GM23248 (cell line): ENCODE results near the gene HERPUD1. TPM values are rescaled to one million over a fixed set of nuclear protein-coding genes. Genes with fewer than 3 reads are reported as not detected.

Source experiments
- DNase-seq: peaks from one replicate; pipeline ENCODE4 v3.0.0-alpha.2; 2015
- H2AFZ ChIP-seq: fragments of 200-600 bp; sonication (generic); 2 replicates; pipeline ENCODE4 v1.6.1; 2016; ENCODE audit warnings: antibody characterized with exemption
- H3F3A ChIP-seq: fragments of 200-600 bp; sonication (generic); 2 replicates; pipeline ENCODE4 v1.6.1; 2016; ENCODE audit warnings: mild to moderate bottlenecking, antibody characterized with exemption, mixed run types; ENCODE audit not compliant: insufficient read depth
- H3K27ac ChIP-seq: fragments of 200-600 bp; sonication (generic); 2 replicates; pipeline ENCODE4 v1.5.1; 2016; ENCODE audit warnings: mild to moderate bottlenecking
- H3K27me3 ChIP-seq: fragments of 200-600 bp; sonication (generic); replicated peaks from 2 replicates; pipeline ENCODE4 v1.6.1; 2016; ENCODE audit warnings: mild to moderate bottlenecking; ENCODE audit not compliant: insufficient read depth
- H3K36me3 ChIP-seq: fragments of 200-600 bp; sonication (generic); 2 replicates; pipeline ENCODE4 v1.6.1; 2016; ENCODE audit warnings: low read depth, mild to moderate bottlenecking
- H3K4me1 ChIP-seq: fragments of 200-600 bp; sonication (generic); 2 replicates; pipeline ENCODE4 v1.6.1; 2016; ENCODE audit warnings: mild to moderate bottlenecking; ENCODE audit not compliant: insufficient read depth
- H3K4me2 ChIP-seq: fragments of 200-600 bp; sonication (generic); one replicate; pipeline ENCODE4 v1.6.1; 2016; ENCODE audit warnings: mild to moderate bottlenecking; ENCODE audit not compliant: unreplicated experiment
- H3K4me3 ChIP-seq: fragments of 200-600 bp; sonication (generic); 2 replicates; pipeline ENCODE4 v1.5.1; 2016; ENCODE audit warnings: mild to moderate bottlenecking
- H3K79me2 ChIP-seq: fragments of 200-600 bp; sonication (generic); 2 replicates; pipeline ENCODE4 v1.6.1; 2016; ENCODE audit warnings: mild to moderate bottlenecking; ENCODE audit not compliant: insufficient read depth
- H3K9ac ChIP-seq: fragments of 200-600 bp; sonication (generic); 2 replicates; pipeline ENCODE4 v1.6.1; 2016; ENCODE audit warnings: mild to moderate bottlenecking
- H3K9me2 ChIP-seq: fragments of 200-600 bp; sonication (generic); 2 replicates; pipeline ENCODE4 v1.6.1; 2016; ENCODE audit warnings: mixed run types, mild to moderate bottlenecking, moderate library complexity; ENCODE audit not compliant: insufficient read depth
- H3K9me3 ChIP-seq: fragments of 200-600 bp; sonication (generic); one replicate; pipeline ENCODE4 v1.6.1; 2017; ENCODE audit warnings: low read depth
- H4K20me1 ChIP-seq: fragments of 200-600 bp; sonication (generic); 2 replicates; pipeline ENCODE4 v1.6.0; 2016; ENCODE audit not compliant: insufficient read depth
- EZH2 ChIP-seq: fragments of 200-600 bp; sonication (generic); IDR thresholded peaks from 2 replicates; pipeline ENCODE4 v1.6.1; 2018; ENCODE audit warnings: antibody characterized with exemption, mild to moderate bottlenecking; ENCODE audit not compliant: insufficient read depth, poor library complexity, severe bottlenecking
- EZH2phosphoT487 ChIP-seq: fragments of 200-600 bp; sonication (generic); IDR thresholded peaks from 2 replicates; pipeline ENCODE4 v1.6.1; 2018; ENCODE audit warnings: antibody characterized with exemption, moderate library complexity, mild to moderate bottlenecking, low read depth; ENCODE audit not compliant: insufficient read depth
- WGBS, 2 experiments: methylation state at CpG; one replicate each; pipeline ENCODE4 v1.1.6; 2015 to 2017; ENCODE audit warnings: low lambda C conversion rate in 2 of 2, low coverage in 1 of 2; ENCODE audit errors: missing lambda C conversion rate in 2 of 2; 5-methylcytosine and 5-hydroxymethylcytosine counted together
- in situ Hi-C: fragments of 300-500 bp; cut with MboI; formaldehyde crosslinking; loops from 2 replicates; pipeline ENCODE4 v1.15.0; 2020
- polyA plus RNA-seq: library from polyadenylated mRNA; unstranded; fragments of >200 nt; fragmentation: Nextera tagmentation; extraction: Ambion mirVana; gene quantifications from 2 replicates; pipeline ENCODE4 v1.2.1, GENCODE V29; 2016
- total RNA-seq: library from RNA; depleted of rRNA; stranded (reverse); fragments of >200 nt; shearing (Covaris generic); gene quantifications from 2 replicates; pipeline ENCODE4 v1.2.3, GENCODE V29; 2014

Gene HERPUD1
- total and polyA plus RNA-seq, 2 experiments from 2014 or later: 218 to 299 TPM

GRCh38 chr16:56885446-56886162 is 46.3 kb upstream of the HERPUD1 start:
- Histone ChIP-seq H3F3A (no peaks in the 10 kb centered on the region), H3K27ac (no peak overlapping the region), H3K4me1 (no peaks in the 10 kb centered on the region), H3K9me3 (no peaks in the 10 kb centered on the region), H3K36me3 (no peaks in the 10 kb centered on the region), H3K4me2 (no peak overlapping the region), H4K20me1 (no peaks in the 10 kb centered on the region), H3K79me2 (no peaks in the 10 kb centered on the region), H3K4me3 (no peak overlapping the region), H3K9ac (no peak overlapping the region), H3K27me3 (no peaks in the 10 kb centered on the region), H2AFZ (no peak overlapping the region), H3K9me2 (no peaks in the 10 kb centered on the region)
- TF ChIP-seq EZH2: no peak
- in situ Hi-C loops: no loop called here
- no peak for DNase-seq
- 68 to 73% methylated on average over 9 of the region's 9 CpGs for WGBS, 2 experiments

DNA sequence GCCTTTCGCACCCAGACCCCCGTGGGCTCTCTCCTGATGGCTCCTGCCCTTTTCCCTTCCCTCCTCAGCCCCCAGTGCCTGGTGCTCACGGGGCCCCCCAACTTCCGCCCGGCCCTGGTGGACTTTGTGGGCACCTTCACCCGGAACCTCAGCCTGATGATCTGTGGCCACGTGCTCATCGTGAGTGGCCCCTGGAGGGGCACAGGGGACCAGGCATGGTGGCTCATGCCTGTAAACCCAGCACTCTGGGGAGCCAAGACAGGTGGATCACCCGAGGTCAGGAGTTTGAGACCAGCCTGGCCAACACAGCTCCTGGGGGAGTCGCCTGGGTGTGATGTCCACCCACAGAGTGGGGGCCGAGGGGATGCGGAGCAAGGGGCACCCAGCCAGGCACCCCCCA is 45.6 kb upstream of the HERPUD1 start:
- in situ Hi-C loops: no loop called here
- 83 to 96% methylated on average over 9 to 12 of the region's 12 CpGs for WGBS, 2 experiments
- TF ChIP-seq EZH2phosphoT487 (no peak), EZH2 (no peak)

DNA sequence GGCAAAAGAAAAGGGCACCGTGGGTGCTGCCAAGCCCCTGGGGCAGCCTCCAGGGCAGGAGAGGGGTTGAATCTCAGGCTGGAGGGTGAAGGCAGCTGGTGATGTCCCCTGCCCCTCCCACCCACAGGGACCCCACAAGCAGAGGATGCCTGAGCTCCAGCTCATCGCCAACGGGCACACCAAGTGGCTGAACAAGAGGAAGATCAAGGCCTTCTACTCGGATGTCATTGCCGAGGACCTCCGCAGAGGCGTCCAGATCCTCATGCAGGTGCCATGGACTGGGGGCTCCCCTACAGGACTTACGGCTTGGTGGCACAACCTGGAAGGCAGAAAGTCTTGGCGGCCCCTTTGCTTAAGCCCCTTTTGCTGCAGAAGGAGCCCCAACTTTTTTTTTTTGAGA is 45.1 kb upstream of the HERPUD1 start:
- H3F3A ChIP-seq: no peaks in the 10 kb centered on the region
- H3K9me3 ChIP-seq: no peaks in the 10 kb centered on the region
- H3K27ac ChIP-seq: no peak overlapping the region
- no peaks in the 10 kb centered on the region for H3K36me3 ChIP-seq
- in situ Hi-C loops: no loop called here
- H3K79me2 ChIP-seq: no peaks in the 10 kb centered on the region
- no peaks in the 10 kb centered on the region for H4K20me1 ChIP-seq
- no peak overlapping the region for H3K9ac ChIP-seq
- no peak overlapping the region for H3K4me3 ChIP-seq
- H3K9me2 ChIP-seq: no peaks in the 10 kb centered on the region
- H3K4me1 ChIP-seq: no peaks in the 10 kb centered on the region
- DNase-seq: no peak
- 87 to 90% methylated on average over 8 to 9 of the region's 9 CpGs for WGBS, 2 experiments
- no peak overlapping the region for H3K4me2 ChIP-seq
- no peak overlapping the region for H2AFZ ChIP-seq
- TF ChIP-seq EZH2phosphoT487: no peak
- no peak for TF ChIP-seq EZH2
- H3K27me3 ChIP-seq: no peaks in the 10 kb centered on the region

More for the DNA sequence above, 45.6 kb upstream of the HERPUD1 start:
- no peak overlapping the region for H3K27ac ChIP-seq
- no peak overlapping the region for H3K9ac ChIP-seq
- H3F3A ChIP-seq: no peaks in the 10 kb centered on the region
- no peaks in the 10 kb centered on the region for H3K9me3 ChIP-seq
- H3K4me1 ChIP-seq: no peaks in the 10 kb centered on the region
- no peak for DNase-seq
- no peaks in the 10 kb centered on the region for H3K9me2 ChIP-seq
- no peak overlapping the region for H3K4me2 ChIP-seq
- no peaks in the 10 kb centered on the region for H3K27me3 ChIP-seq
- no peak overlapping the region for H3K4me3 ChIP-seq
- H4K20me1 ChIP-seq: no peaks in the 10 kb centered on the region
- H3K36me3 ChIP-seq: no peaks in the 10 kb centered on the region
- H3K79me2 ChIP-seq: no peaks in the 10 kb centered on the region
- H2AFZ ChIP-seq: no peak overlapping the region

- H2AFZ ChIP-seq: no peak overlapping the region
- H3K4me3 ChIP-seq: no peak overlapping the region
- H3K9me3 ChIP-seq: no peaks in the 10 kb centered on the region
- H3K79me2 ChIP-seq: no peaks in the 10 kb centered on the region
- TF ChIP-seq EZH2 (no peak), EZH2phosphoT487 (no peak)
- no peak overlapping the region for H3K9ac ChIP-seq
- H3F3A ChIP-seq: no peaks in the 10 kb centered on the region
- H3K9me2 ChIP-seq: no peaks in the 10 kb centered on the region
- no peak overlapping the region for H3K4me2 ChIP-seq
- H3K27me3 ChIP-seq: no peaks in the 10 kb centered on the region
- no peak for DNase-seq
- H3K27ac ChIP-seq: no peak overlapping the region
- H4K20me1 ChIP-seq: no peaks in the 10 kb centered on the region
- H3K36me3 ChIP-seq: no peaks in the 10 kb centered on the region
- in situ Hi-C loops: no loop called here
- no peaks in the 10 kb centered on the region for H3K4me1 ChIP-seq
- WGBS, 2 experiments: 87% methylated on average over 7 of the region's 7 CpGs
Observed at GRCh38 chr16:56888806-56889205, 43.1 kb upstream of the HERPUD1 start.
